ENCODE data around the gene TM9SF2. TPM values are rescaled to one million over a fixed set of nuclear protein-coding genes. Genes with fewer than 3 reads are reported as not detected.

Gene TM9SF2
- total and polyA plus RNA-seq, 9 of the 15 experiments (the other 6 are each of a cell fraction or from before 2014, with no cell fraction given): 23.3 to 83.2 (median 55.1) TPM

GRCh38 chr13:99496184-99497142, 4.8 kb upstream of the TM9SF2 start (continued):
- TF ChIP-seq THRA (IDR thresholded peaks at IDR 0.05) (no peak), COPS2 (conservative IDR thresholded peaks at IDR 0.05) (no peak), SFPQ (IDR thresholded peaks at IDR 0.05; ENCODE audit: low read depth, low read length) (no peak), SNAPC5 (CRISPR knock-in tag; IDR thresholded peaks at IDR 0.05) (no peak), HEY1 (CRISPR knock-in tag; IDR thresholded peaks at IDR 0.05; ENCODE audit: borderline replicate concordance) (no peak), HMBOX1 (IDR thresholded peaks at IDR 0.05) (no peak), HDAC6 (IDR thresholded peaks at IDR 0.05; ENCODE audit: low read depth, low read length) (no peak), ZNF764 (CRISPR knock-in tag; IDR thresholded peaks at IDR 0.05; ENCODE audit: low read depth) (no peak), ZNF583 (CRISPR knock-in tag; IDR thresholded peaks at IDR 0.05) (no peak), KAT8 (IDR thresholded peaks at IDR 0.05; ENCODE audit: low read depth) (no peak), KDM2B (CRISPR knock-in tag; IDR thresholded peaks at IDR 0.05) (no peak), MNT (conservative IDR thresholded peaks at IDR 0.05) (no peak), SMAD3 (CRISPR knock-in tag; conservative IDR thresholded peaks at IDR 0.05) (no peak), CEBPB (tag; IDR thresholded peaks at IDR 0.05) (no peak), ZKSCAN3 (CRISPR knock-in tag; IDR thresholded peaks at IDR 0.05) (no peak), CBX2 (IDR thresholded peaks at IDR 0.05; ENCODE audit: insufficient read depth, low read length, poor library complexity, severe bottlenecking) (no peak), ZFP36 (IDR thresholded peaks at IDR 0.05; ENCODE audit: low read depth, low read length, partially characterized antibody) (no peak), ESRRB (CRISPR knock-in tag; IDR thresholded peaks at IDR 0.05; ENCODE audit: borderline replicate concordance) (no peak), ATF1 (CRISPR knock-in tag; IDR thresholded peaks at IDR 0.05) (no peak), ATF1 (tag; IDR thresholded peaks at IDR 0.05) (0 out of 2 replicates have a peak, but pooled peaks have one; percentile 25), HMGN3 (IDR thresholded peaks at IDR 0.05; ENCODE audit: borderline replicate concordance, extremely low read depth, insufficient read length, low read depth, low read length) (no peak), SMAD1 (IDR thresholded peaks at IDR 0.05; ENCODE audit: low read depth, low read length, partially characterized antibody) (no peak), PTRF (tag; IDR thresholded peaks at IDR 0.05) (no peak)
